ENCODE measurements around the gene BCL11B.

Gene BCL11B

GRCh38 chr14:99270458-99271220, 1.4 kb downstream of the BCL11B start:
- ChIA-PET CTCF (no interaction called here), POLR2A (interaction anchor here (1.0 to 1.6 kb wide), 3 partner anchors 14 to 148 kb away, joined by 3 to 7 read pairs (median 4); no protein-coding TSS in a partner anchor)
- no peak for TF ChIP-seq ELF4 (IDR thresholded peaks at IDR 0.05)
- no peak for TF ChIP-seq HDGF (IDR thresholded peaks at IDR 0.05; ENCODE audit: borderline replicate concordance)
- TF ChIP-seq L3MBTL2 (conservative IDR thresholded peaks at IDR 0.05) = no peak
- no peak for TF ChIP-seq TARDBP (IDR thresholded peaks at IDR 0.05)
- TF ChIP-seq ZNF384 (IDR thresholded peaks at IDR 0.05) = no peak
- TF ChIP-seq PKNOX1 (IDR thresholded peaks at IDR 0.05) = no peak
- no peak for TF ChIP-seq NFRKB (IDR thresholded peaks at IDR 0.05)
- TF ChIP-seq SUZ12 (IDR thresholded peaks at IDR 0.05) = no peak
- TF ChIP-seq ARNT (IDR thresholded peaks at IDR 0.05) = no peak
- TF ChIP-seq LEF1 (IDR thresholded peaks at IDR 0.05; ENCODE audit: borderline replicate concordance) = no peak
- no peak for TF ChIP-seq FOXA1 (IDR thresholded peaks at IDR 0.05)
- no peak for TF ChIP-seq BHLHE40 (IDR thresholded peaks at IDR 0.05; ENCODE audit: borderline replicate concordance)
- TF ChIP-seq CTBP1 (IDR thresholded peaks at IDR 0.05; ENCODE audit: borderline replicate concordance) = no peak
- TF ChIP-seq FOXM1 (IDR thresholded peaks at IDR 0.05; ENCODE audit: borderline replicate concordance) = no peak
- TF ChIP-seq FOXK2 (IDR thresholded peaks at IDR 0.05) = no peak
- TF ChIP-seq SP1 (IDR thresholded peaks at IDR 0.05) = no peak
- DNase-seq (ENCODE audit: extremely low spot score) = peak; percentile 36

- TF ChIP-seq FOXA1 (IDR thresholded peaks at IDR 0.05) (no peak), TARDBP (IDR thresholded peaks at IDR 0.05) (no peak), FOXM1 (IDR thresholded peaks at IDR 0.05; ENCODE audit: borderline replicate concordance) (no peak), BHLHE40 (IDR thresholded peaks at IDR 0.05; ENCODE audit: borderline replicate concordance) (no peak), ZNF384 (IDR thresholded peaks at IDR 0.05) (no peak), ELF4 (IDR thresholded peaks at IDR 0.05) (no peak), SUZ12 (IDR thresholded peaks at IDR 0.05) (no peak), HDGF (IDR thresholded peaks at IDR 0.05; ENCODE audit: borderline replicate concordance) (no peak)
- POLR2A ChIA-PET = interaction anchor here (1.0 kb wide), 1 partner anchor 12 kb away, joined by 3 read pairs; no protein-coding TSS in a partner anchor
- no peak for DNase-seq (ENCODE audit: extremely low spot score)
- CTCF ChIA-PET = interaction anchor here (0.5 to 1.5 kb wide), 6 partner anchors 10 to 1407 kb away, joined by 3 to 5 read pairs (median 4); no protein-coding TSS in a partner anchor
These were observed 2.9 kb downstream of the BCL11B start for GRCh38 chr14:99268810-99269707.

DNA sequence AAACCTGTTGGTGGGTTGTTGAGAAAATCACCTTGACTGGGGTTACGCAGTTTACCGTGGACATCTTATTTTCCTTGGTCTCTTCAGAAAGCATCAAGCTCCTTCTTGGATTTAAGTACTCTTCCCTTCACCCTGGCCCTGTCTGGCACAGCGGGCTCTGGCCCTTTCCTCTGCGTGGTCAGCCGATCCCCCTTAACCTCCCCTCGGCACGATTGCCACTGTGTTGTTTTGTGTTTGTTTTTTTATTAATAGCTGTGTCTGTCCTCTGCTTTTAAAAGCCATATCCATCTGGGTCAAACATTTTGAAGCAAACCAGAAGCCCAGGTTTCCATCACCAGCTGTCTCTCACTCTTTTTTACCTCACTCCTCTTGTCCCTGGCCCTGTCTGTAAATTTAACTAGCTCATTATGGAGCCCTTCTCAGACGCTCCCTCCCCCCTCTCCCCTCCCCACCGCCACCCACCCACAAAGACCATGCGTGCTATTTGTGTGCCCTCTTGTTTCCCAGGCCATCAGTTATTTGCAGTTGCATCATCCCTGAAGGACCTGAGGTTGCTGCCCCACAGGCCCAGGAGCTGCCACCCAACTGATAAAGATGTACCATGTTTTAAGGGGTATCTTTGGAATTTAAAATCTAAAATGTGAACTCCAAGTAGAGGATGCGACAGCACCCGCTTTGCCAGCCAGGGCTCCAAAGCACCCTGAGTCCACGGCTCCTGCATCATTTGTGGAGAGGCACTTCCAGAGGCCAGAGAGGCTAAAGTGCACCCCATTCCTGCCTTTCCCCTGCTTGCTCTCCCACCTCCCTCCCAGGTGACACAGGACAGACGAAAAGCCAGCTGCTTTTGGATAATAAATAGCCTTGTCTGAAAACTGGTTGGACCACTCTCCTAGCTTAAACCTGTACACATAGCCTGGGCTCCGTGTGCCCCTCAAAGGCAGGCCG, 3.9 kb downstream of the BCL11B start:
- TF ChIP-seq FOXM1 (IDR thresholded peaks at IDR 0.05; ENCODE audit: borderline replicate concordance) (no peak), LEF1 (IDR thresholded peaks at IDR 0.05; ENCODE audit: borderline replicate concordance) (no peak), FOXA1 (IDR thresholded peaks at IDR 0.05) (no peak), NFRKB (IDR thresholded peaks at IDR 0.05) (no peak), ARNT (IDR thresholded peaks at IDR 0.05) (no peak), BHLHE40 (IDR thresholded peaks at IDR 0.05; ENCODE audit: borderline replicate concordance) (no peak), FOXK2 (IDR thresholded peaks at IDR 0.05) (no peak), SUZ12 (IDR thresholded peaks at IDR 0.05) (no peak), TARDBP (IDR thresholded peaks at IDR 0.05) (no peak), ZNF384 (IDR thresholded peaks at IDR 0.05) (no peak), CTBP1 (IDR thresholded peaks at IDR 0.05; ENCODE audit: borderline replicate concordance) (no peak), PKNOX1 (IDR thresholded peaks at IDR 0.05) (no peak), SP1 (IDR thresholded peaks at IDR 0.05) (no peak)
- no peak for DNase-seq (ENCODE audit: extremely low spot score)
- ChIA-PET CTCF (interaction anchor here (0.5 to 3.3 kb wide), 5 partner anchors 10 to 169 kb away, joined by 3 to 17 read pairs (median 3); no protein-coding TSS in a partner anchor), POLR2A (interaction anchor here (1.3 kb wide), 1 partner anchor 25 kb away, joined by 4 read pairs; no protein-coding TSS in a partner anchor)

GRCh38 chr14:99267381-99267780, 4.6 kb downstream of the BCL11B start:
- ChIA-PET POLR2A (interaction anchor here (1.3 kb wide), 1 partner anchor 25 kb away, joined by 4 read pairs; no protein-coding TSS in a partner anchor), CTCF (interaction anchor here (0.7 to 3.3 kb wide), 4 partner anchors 49 to 169 kb away, joined by 3 to 17 read pairs (median 4); no protein-coding TSS in a partner anchor)
- TF ChIP-seq FOXM1 (IDR thresholded peaks at IDR 0.05; ENCODE audit: borderline replicate concordance) = no peak
- TF ChIP-seq BHLHE40 (IDR thresholded peaks at IDR 0.05; ENCODE audit: borderline replicate concordance) = no peak
- no peak for TF ChIP-seq ELF4 (IDR thresholded peaks at IDR 0.05)
- no peak for TF ChIP-seq ZNF384 (IDR thresholded peaks at IDR 0.05)
- TF ChIP-seq NFRKB (IDR thresholded peaks at IDR 0.05) = no peak
- no peak for TF ChIP-seq LEF1 (IDR thresholded peaks at IDR 0.05; ENCODE audit: borderline replicate concordance)
- no peak for TF ChIP-seq HDGF (IDR thresholded peaks at IDR 0.05; ENCODE audit: borderline replicate concordance)
- no peak for TF ChIP-seq TARDBP (IDR thresholded peaks at IDR 0.05)
- TF ChIP-seq PKNOX1 (IDR thresholded peaks at IDR 0.05) = no peak
- no peak for TF ChIP-seq CTBP1 (IDR thresholded peaks at IDR 0.05; ENCODE audit: borderline replicate concordance)
- TF ChIP-seq ARNT (IDR thresholded peaks at IDR 0.05) = no peak
- no peak for TF ChIP-seq L3MBTL2 (conservative IDR thresholded peaks at IDR 0.05)
- TF ChIP-seq FOXK2 (IDR thresholded peaks at IDR 0.05) = no peak
- no peak for TF ChIP-seq SP1 (IDR thresholded peaks at IDR 0.05)
- TF ChIP-seq FOXA1 (IDR thresholded peaks at IDR 0.05) = no peak
- no peak for TF ChIP-seq SUZ12 (IDR thresholded peaks at IDR 0.05)
- DNase-seq (ENCODE audit: extremely low spot score) = no peak

Measured in HEK293T (cell line).